NCI-H774 (cell line): Measurements from ENCODE around the gene KRTAP6-1.

Source experiments
- DNase-seq: peaks from one replicate; lab custom pipeline; 2025; lab: John Stamatoyannopoulos, UW

The KRTAP6-1 gene

GRCh38 chr21:30577766-30578165 lies 36.0 kb downstream of the KRTAP6-1 start:
- DNase-seq = no peak

GRCh38 chr21:30567617-30568016 lies 46.1 kb downstream of the KRTAP6-1 start:
- DNase-seq = no peak

DNA sequence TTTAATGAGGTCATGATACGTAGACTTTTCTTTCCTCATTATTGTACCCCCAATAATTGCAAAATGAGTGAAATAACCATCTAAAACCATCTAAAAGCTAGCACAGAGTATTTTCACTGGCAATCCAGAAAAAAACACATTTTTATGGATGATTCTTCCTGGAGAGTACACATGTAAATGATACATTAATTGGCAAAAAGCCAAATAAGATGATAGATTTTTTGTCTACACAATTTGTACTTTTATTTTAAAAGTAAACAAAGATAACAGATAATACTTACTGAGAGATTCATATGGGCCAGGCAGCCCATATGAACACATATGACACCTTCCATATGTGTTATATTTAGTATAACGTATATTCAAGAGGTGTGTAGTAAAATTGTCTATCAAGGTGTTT lies 50.1 kb downstream of the KRTAP6-1 start:
- DNase-seq = no peak
